OCI-LY3 (cell line): ENCODE data around the gene TRIM67.

ENCODE experiments used
- H2AFZ ChIP-seq: fragments of 200-600, 300-600 bp; shearing (Covaris generic); 2 replicates; pipeline ENCODE4 v1.6.0; 2014; ENCODE audit warnings: antibody characterized with exemption, low read depth, low read length
- H3K27ac ChIP-seq: fragments of 200-600, 300-600 bp; sonication (generic); 2 replicates; pipeline ENCODE4 v1.5.1; 2014; ENCODE audit warnings: mild to moderate bottlenecking, low read length, moderate library complexity, mixed read lengths
- H3K27me3 ChIP-seq: fragments of 200-600, 300-600 bp; sonication (generic); 2 replicates; pipeline ENCODE4 v1.6.1; 2014; ENCODE audit warnings: low read depth, low read length, mixed read lengths
- H3K36me3 ChIP-seq: fragments of 200-600, 300-600 bp; sonication (generic); replicated peaks from 2 replicates; pipeline ENCODE3; 2014; ENCODE audit warnings: low read depth, low read length, mixed read lengths
- H3K4me1 ChIP-seq: fragments of 300-600, 200-600 bp; sonication (generic); 2 replicates; pipeline ENCODE4 v1.6.1; 2014; ENCODE audit warnings: low read length, mixed read lengths
- H3K4me2 ChIP-seq: fragments of 200-600, 300-600 bp; sonication (generic); 2 replicates; pipeline ENCODE4 v1.6.1; 2014; ENCODE audit warnings: low read length, mixed read lengths
- H3K4me3 ChIP-seq: fragments of 300-600, 200-600 bp; sonication (generic); 2 replicates; pipeline ENCODE4 v1.5.1; 2014; ENCODE audit warnings: antibody characterized with exemption, mild to moderate bottlenecking, low read length, moderate library complexity
- H3K79me2 ChIP-seq: fragments of 300-600, 200-600 bp; shearing (Covaris generic); 2 replicates; pipeline ENCODE4 v1.6.1; 2014; ENCODE audit warnings: mild to moderate bottlenecking, low read length, mixed read lengths
- H3K9ac ChIP-seq: fragments of 300-600, 200-600 bp; shearing (Covaris generic); 2 replicates; pipeline ENCODE4 v1.6.0; 2014; ENCODE audit warnings: mild to moderate bottlenecking, low read length, moderate library complexity
- H3K9me3 ChIP-seq: fragments of 200-600, 300-600 bp; shearing (Covaris generic); 2 replicates; pipeline ENCODE4 v1.6.1; 2014; ENCODE audit warnings: low read length, mixed read lengths; ENCODE audit not compliant: insufficient read depth
- H4K20me1 ChIP-seq: fragments of 200-600, 300-600 bp; sonication (generic); 2 replicates; pipeline ENCODE4 v1.6.1; 2016; ENCODE audit warnings: low read length, mixed read lengths; ENCODE audit not compliant: insufficient read depth
- EZH2phosphoT487 ChIP-seq: fragments of 200-600 bp; shearing (Covaris generic); IDR thresholded peaks from 2 replicates; pipeline ENCODE4 v1.6.1; 2018; ENCODE audit warnings: antibody characterized with exemption, mixed run types, low read depth
- TF ChIP-seq, protein P1 (sequence below): fragments of 200-600, 300-600 bp; sonication (generic); IDR thresholded peaks from 2 replicates; pipeline ENCODE4 v1.5.1; 2014; ENCODE audit warnings: antibody characterized with exemption, low read length, low read depth

The TRIM67 gene

GRCh38 chr1:231240883-231241735, 79.3 kb downstream of the TRIM67 start, which contains the start of gene GNPAT:
TSS of gene GNPAT (plus strand) at chr1:231241212. CDS start at chr1:231241379, 167 bp downstream.
- H3K79me2 ChIP-seq: peaks cover 66% of the 10 kb centered on the region
- H3K4me1 ChIP-seq: peaks cover 20% of the 10 kb centered on the region
- peak within 1 kb of the TSS; percentile 85 for H3K4me3 ChIP-seq
- H3K9ac ChIP-seq: peak within 1 kb of the TSS; percentile 91
- H4K20me1 ChIP-seq: 0 out of 2 replicates have a peak, but pooled peaks cover 1% of the 10 kb centered on the region
- peak within 1 kb of the TSS; percentile 90 for H2AFZ ChIP-seq
- no peaks in the 10 kb centered on the region for H3K27me3 ChIP-seq
- TF ChIP-seq EZH2phosphoT487: no peak
- TF ChIP-seq, protein P1, sequence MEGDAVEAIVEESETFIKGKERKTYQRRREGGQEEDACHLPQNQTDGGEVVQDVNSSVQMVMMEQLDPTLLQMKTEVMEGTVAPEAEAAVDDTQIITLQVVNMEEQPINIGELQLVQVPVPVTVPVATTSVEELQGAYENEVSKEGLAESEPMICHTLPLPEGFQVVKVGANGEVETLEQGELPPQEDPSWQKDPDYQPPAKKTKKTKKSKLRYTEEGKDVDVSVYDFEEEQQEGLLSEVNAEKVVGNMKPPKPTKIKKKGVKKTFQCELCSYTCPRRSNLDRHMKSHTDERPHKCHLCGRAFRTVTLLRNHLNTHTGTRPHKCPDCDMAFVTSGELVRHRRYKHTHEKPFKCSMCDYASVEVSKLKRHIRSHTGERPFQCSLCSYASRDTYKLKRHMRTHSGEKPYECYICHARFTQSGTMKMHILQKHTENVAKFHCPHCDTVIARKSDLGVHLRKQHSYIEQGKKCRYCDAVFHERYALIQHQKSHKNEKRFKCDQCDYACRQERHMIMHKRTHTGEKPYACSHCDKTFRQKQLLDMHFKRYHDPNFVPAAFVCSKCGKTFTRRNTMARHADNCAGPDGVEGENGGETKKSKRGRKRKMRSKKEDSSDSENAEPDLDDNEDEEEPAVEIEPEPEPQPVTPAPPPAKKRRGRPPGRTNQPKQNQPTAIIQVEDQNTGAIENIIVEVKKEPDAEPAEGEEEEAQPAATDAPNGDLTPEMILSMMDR: no peak
- H3K4me2 ChIP-seq: peak within 1 kb of the TSS; percentile 80
- no peaks in the 10 kb centered on the region for H3K9me3 ChIP-seq
- peak within 1 kb of the TSS; percentile 37 for H3K27ac ChIP-seq
- H3K36me3 ChIP-seq: peaks cover 27% of the 10 kb centered on the region

DNA sequence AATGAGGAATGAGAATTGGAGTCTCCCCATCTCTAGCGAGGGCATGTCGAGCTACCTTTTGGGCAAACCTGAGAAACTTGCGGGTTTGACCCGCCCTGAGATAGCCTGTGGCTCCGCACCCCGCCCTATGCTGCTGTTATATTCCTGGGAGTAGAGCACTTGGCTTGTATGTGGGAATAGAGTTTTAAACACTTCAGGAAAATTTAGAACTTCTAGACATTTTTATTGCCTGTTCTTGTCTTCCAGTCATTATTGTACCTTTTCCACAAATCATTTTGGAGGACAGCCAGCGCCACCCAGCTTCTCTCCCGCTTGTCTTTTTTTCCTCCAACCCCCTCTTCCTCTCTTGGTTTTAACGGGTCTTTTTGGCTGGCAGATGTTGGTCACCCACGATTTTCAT, 79.9 kb downstream of the TRIM67 start:
- Histone ChIP-seq H2AFZ (peak overlapping the region; percentile 90), H3K27ac (peak overlapping the region; percentile 35; the same call in 1 of the 2 replicates)

DNA sequence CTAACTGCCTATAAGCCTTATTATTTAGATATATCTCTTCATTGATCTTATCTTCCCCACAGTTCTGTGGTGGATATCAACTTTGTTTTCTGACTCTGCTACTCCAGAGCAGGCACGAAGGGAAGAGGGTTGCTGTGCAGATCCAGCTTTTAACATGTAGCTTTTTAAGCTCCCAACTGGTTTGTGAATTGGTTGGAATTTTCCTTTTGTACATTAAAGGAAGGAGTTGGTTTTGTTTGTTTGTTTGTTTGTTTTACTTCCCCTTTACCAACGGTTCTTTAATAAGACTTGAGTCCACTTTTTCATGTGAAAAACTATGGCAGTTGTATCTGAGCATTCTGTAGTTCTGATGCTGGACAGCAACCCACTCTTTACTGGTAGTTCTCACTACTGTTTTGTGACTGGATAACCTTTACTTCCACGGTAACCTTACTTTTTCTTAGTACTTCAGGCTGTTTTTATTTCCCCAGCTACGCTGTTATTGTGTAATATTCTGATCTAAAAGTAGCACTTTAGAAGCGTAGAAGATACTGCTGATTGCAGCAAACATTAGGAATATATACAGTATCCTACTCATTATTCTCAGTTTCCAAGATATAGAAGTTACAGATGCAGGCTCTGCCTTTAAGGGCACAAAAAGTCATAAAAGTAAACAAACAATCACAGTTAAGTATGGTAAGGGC, 80.8 kb downstream of the TRIM67 start:
- Histone ChIP-seq H3K27ac (no peak overlapping the region), H3K36me3 (peaks cover 25% of the 10 kb centered on the region), H3K9me3 (no peaks in the 10 kb centered on the region), H2AFZ (no peak overlapping the region), H3K4me2 (peak overlapping the region; percentile 80), H3K4me1 (peaks cover 20% of the 10 kb centered on the region), H3K9ac (peak overlapping the region; percentile 91; the same call in 1 of the 2 replicates), H4K20me1 (0 out of 2 replicates have a peak, but pooled peaks cover 9% of the 10 kb centered on the region), H3K27me3 (no peaks in the 10 kb centered on the region), H3K4me3 (peak overlapping the region; percentile 85), H3K79me2 (peaks cover 81% of the 10 kb centered on the region)
- TF ChIP-seq EZH2phosphoT487: no peak

More for the DNA sequence above, 79.9 kb downstream of the TRIM67 start:
- Histone ChIP-seq H3K4me2 (peak overlapping the region; percentile 80), H3K9ac (peak overlapping the region; percentile 91), H3K9me3 (no peaks in the 10 kb centered on the region), H3K4me1 (peaks cover 20% of the 10 kb centered on the region), H3K79me2 (peaks cover 72% of the 10 kb centered on the region), H4K20me1 (0 out of 2 replicates have a peak, but pooled peaks cover 6% of the 10 kb centered on the region), H3K36me3 (peaks cover 26% of the 10 kb centered on the region), H3K4me3 (peak overlapping the region; percentile 85), H3K27me3 (no peaks in the 10 kb centered on the region)
- TF ChIP-seq, protein P1: peak; percentile 40; the same call in 1 of the 2 replicates
- TF ChIP-seq EZH2phosphoT487: no peak

DNA sequence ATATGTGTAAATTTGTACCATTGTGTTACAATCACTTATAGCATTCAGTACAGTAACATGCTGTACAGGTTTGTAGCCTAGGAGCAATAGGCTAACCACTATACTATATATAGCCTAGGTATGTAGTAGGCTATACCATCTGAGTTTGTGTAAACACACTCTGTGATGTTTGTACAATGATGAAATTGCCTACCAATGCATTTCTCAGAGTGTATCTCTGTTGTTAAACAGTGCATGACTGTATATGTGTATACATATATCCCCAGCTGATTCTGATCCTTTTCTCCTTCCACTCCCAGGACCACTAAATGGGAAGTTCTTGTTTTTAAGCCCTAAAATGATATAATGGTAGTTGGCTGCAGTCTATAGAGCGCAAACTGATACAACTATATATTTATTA, 86.9 kb downstream of the TRIM67 start:
- H3K27me3 ChIP-seq: no peaks in the 10 kb centered on the region
- no peak overlapping the region for H3K4me2 ChIP-seq
- 0 out of 2 replicates have a peak, but pooled peaks cover 9% of the 10 kb centered on the region for H4K20me1 ChIP-seq
- peaks cover 46% of the 10 kb centered on the region for H3K36me3 ChIP-seq
- H3K4me3 ChIP-seq: no peak overlapping the region
- H2AFZ ChIP-seq: no peak overlapping the region
- no peak overlapping the region for H3K27ac ChIP-seq
- no peak for TF ChIP-seq EZH2phosphoT487
- TF ChIP-seq, protein P1: no peak
- H3K4me1 ChIP-seq: no peaks in the 10 kb centered on the region
- H3K9me3 ChIP-seq: no peaks in the 10 kb centered on the region
- H3K9ac ChIP-seq: no peak overlapping the region
- H3K79me2 ChIP-seq: peaks cover 57% of the 10 kb centered on the region
